Panc1 (cell line): ENCODE data around the gene LTA4H. TPM values are rescaled to one million over a fixed set of nuclear protein-coding genes. Genes with fewer than 3 reads are reported as not detected.

Source experiments
- ATAC-seq: fragments of 200-7000 bp; cut with Tn5 transposase; 2 replicates; pipeline ENCODE4 v1.9.1; 2020; ENCODE audit warnings: mild to moderate bottlenecking, moderate library complexity
- BruUV-seq: library from RNA; stranded (reverse); fragments of 400-500 nt; replicated peaks from 2 replicates; lab custom pipeline; 2021; lab: Mats Ljungman, UMichigan
- CTCF ChIA-PET: fragments of 300-600 bp; sonication (Branson Sonifier 250); formaldehyde crosslinking; loops from one replicate; lab custom pipeline; 2022; ENCODE audit warnings: antibody characterized with exemption; lab: Charles Lee
- POLR2A ChIA-PET: fragments of 300-600 bp; sonication (Branson Sonifier 250); formaldehyde crosslinking; loops from one replicate; lab custom pipeline; 2022; ENCODE audit warnings: antibody characterized with exemption; lab: Charles Lee
- DNase-seq: peaks from one replicate; pipeline ENCODE4 v3.0.0-alpha.2; 2010; ENCODE audit warnings: low read depth, low spot score
- H3K27ac ChIP-seq: 2 replicates; pipeline ENCODE4 v1.5.1; 2011; ENCODE audit warnings: mild to moderate bottlenecking, low read length, inconsistent platforms
- H3K27me3 ChIP-seq: fragments of 200-500 bp; sonication (Bioruptor generic); 2 replicates; pipeline ENCODE4 v1.6.0; 2014; ENCODE audit warnings: low read length, inconsistent platforms; ENCODE audit not compliant: control insufficient read depth, insufficient read depth
- H3K36me3 ChIP-seq: fragments of 200-500 bp; sonication (Bioruptor generic); 2 replicates; pipeline ENCODE4 v1.5.1; 2014; ENCODE audit warnings: inconsistent platforms, mild to moderate bottlenecking, low read length, moderate library complexity; ENCODE audit not compliant: control insufficient read depth, insufficient read depth
- H3K4me1 ChIP-seq: 2 replicates; pipeline ENCODE4 v1.5.1; 2011; ENCODE audit warnings: inconsistent platforms, mild to moderate bottlenecking, low read length, moderate library complexity; ENCODE audit not compliant: control insufficient read depth, insufficient read depth
- H3K4me3 ChIP-seq, 2 experiments: 2 replicates each; pipeline ENCODE4 v1.5.1; 2011 to 2012; ENCODE audit warnings: low read depth in 2 of 2, low read length in 2 of 2, mild to moderate bottlenecking in 2 of 2, inconsistent platforms in 1 of 2, moderate library complexity in 1 of 2
- H3K9me3 ChIP-seq: fragments of 200-500 bp; sonication (Bioruptor generic); 2 replicates; pipeline ENCODE4 v1.5.1; 2014; ENCODE audit warnings: low read depth, mild to moderate bottlenecking, inconsistent platforms, low read length, moderate library complexity; ENCODE audit not compliant: control insufficient read depth, insufficient read depth
- POLR2AphosphoS5 ChIP-seq: IDR thresholded peaks from 2 replicates; pipeline ENCODE4 v1.6.1; 2012; ENCODE audit warnings: mild to moderate bottlenecking, low read depth, low read length, moderate library complexity
- SIN3A ChIP-seq: IDR thresholded peaks from 2 replicates; pipeline ENCODE4 v1.6.1; 2012; ENCODE audit warnings: low read depth, mild to moderate bottlenecking, low read length, moderate library complexity, borderline replicate concordance; ENCODE audit not compliant: insufficient read depth
- TCF7L2 ChIP-seq: IDR thresholded peaks from 2 replicates; pipeline ENCODE4 v1.6.1; 2011; ENCODE audit warnings: mild to moderate bottlenecking, low read depth, low read length, inconsistent platforms
- in situ Hi-C: cut with HindIII; loops from 2 replicates; pipeline ENCODE4 v1.10.0; 2016; ENCODE audit warnings: low sequenced_read_pairs, low pct_unique_long_range_greater_than_20kb
- intact Hi-C: fragments of 100-400 bp; cut with micrococcal nuclease; formaldehyde crosslinking; loops from one replicate; pipeline ENCODE4 v1.10.0; 2022; ENCODE audit not compliant: unreplicated experiment
- total RNA-seq: library from RNA; stranded (reverse); gene quantifications from one replicate; pipeline ENCODE4 v1.2.1, GENCODE V29; 2021; ENCODE audit not compliant: unreplicated experiment
- TF ChIP-seq, protein P1 (sequence below): fragments of 450-650 bp; IDR thresholded peaks from 2 replicates; pipeline ENCODE4 v1.5.1; 2017; ENCODE audit warnings: mild to moderate bottlenecking
- TF ChIP-seq, protein P2 (sequence below), 2 experiments: IDR thresholded peaks; 2 replicates each; pipeline ENCODE4 v1.6.1; 2011 to 2012; ENCODE audit warnings: low read depth in 2 of 2, control low read depth in 1 of 2, low read length in 1 of 2, mild to moderate bottlenecking in 1 of 2, moderate library complexity in 1 of 2; ENCODE audit not compliant: insufficient read depth in 1 of 2

The LTA4H gene
- total RNA-seq, 1 experiment from 2014 or later = 59.6 TPM

DNA sequence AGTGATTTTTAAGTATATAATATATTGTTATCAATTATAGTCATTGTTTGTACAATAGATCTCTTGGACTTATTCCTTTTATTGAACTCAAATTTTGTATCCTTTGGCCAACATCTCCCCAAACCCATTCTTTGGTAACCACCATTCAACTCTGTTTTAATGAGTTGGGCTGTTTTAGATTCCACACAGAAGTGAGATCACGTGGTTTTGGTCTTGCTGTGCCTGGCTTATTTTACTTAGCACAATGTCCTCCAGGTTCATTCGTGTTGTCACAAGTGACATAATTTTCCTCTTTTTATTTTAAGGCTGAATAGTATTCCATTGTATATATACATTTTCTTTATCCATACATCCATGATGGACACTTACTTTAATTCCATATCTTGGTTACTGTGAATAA is 40.2 kb upstream of the LTA4H start:
- BruUV-seq = no TSS peak
- H3K9me3 ChIP-seq = no peaks in the 10 kb centered on the region
- DNase-seq = no peak
- TF ChIP-seq, protein P1, sequence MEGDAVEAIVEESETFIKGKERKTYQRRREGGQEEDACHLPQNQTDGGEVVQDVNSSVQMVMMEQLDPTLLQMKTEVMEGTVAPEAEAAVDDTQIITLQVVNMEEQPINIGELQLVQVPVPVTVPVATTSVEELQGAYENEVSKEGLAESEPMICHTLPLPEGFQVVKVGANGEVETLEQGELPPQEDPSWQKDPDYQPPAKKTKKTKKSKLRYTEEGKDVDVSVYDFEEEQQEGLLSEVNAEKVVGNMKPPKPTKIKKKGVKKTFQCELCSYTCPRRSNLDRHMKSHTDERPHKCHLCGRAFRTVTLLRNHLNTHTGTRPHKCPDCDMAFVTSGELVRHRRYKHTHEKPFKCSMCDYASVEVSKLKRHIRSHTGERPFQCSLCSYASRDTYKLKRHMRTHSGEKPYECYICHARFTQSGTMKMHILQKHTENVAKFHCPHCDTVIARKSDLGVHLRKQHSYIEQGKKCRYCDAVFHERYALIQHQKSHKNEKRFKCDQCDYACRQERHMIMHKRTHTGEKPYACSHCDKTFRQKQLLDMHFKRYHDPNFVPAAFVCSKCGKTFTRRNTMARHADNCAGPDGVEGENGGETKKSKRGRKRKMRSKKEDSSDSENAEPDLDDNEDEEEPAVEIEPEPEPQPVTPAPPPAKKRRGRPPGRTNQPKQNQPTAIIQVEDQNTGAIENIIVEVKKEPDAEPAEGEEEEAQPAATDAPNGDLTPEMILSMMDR = no peak
- TF ChIP-seq, protein P2, sequence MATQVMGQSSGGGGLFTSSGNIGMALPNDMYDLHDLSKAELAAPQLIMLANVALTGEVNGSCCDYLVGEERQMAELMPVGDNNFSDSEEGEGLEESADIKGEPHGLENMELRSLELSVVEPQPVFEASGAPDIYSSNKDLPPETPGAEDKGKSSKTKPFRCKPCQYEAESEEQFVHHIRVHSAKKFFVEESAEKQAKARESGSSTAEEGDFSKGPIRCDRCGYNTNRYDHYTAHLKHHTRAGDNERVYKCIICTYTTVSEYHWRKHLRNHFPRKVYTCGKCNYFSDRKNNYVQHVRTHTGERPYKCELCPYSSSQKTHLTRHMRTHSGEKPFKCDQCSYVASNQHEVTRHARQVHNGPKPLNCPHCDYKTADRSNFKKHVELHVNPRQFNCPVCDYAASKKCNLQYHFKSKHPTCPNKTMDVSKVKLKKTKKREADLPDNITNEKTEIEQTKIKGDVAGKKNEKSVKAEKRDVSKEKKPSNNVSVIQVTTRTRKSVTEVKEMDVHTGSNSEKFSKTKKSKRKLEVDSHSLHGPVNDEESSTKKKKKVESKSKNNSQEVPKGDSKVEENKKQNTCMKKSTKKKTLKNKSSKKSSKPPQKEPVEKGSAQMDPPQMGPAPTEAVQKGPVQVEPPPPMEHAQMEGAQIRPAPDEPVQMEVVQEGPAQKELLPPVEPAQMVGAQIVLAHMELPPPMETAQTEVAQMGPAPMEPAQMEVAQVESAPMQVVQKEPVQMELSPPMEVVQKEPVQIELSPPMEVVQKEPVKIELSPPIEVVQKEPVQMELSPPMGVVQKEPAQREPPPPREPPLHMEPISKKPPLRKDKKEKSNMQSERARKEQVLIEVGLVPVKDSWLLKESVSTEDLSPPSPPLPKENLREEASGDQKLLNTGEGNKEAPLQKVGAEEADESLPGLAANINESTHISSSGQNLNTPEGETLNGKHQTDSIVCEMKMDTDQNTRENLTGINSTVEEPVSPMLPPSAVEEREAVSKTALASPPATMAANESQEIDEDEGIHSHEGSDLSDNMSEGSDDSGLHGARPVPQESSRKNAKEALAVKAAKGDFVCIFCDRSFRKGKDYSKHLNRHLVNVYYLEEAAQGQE (IDR thresholded peaks at IDR 0.05; ENCODE audit: insufficient read depth in 1 of 2, low read depth in 2 of 2, low read length in 1 of 2) = no peak
- TF ChIP-seq POLR2AphosphoS5 (no peak), SIN3A (no peak), TCF7L2 (no peak)
- in situ Hi-C loops = no loop called here
- intact Hi-C loops = no loop called here
- ChIA-PET POLR2A (no interaction called here), CTCF (no interaction called here)
- H3K4me3 ChIP-seq = no peak overlapping the region
- no peak overlapping the region for H3K27ac ChIP-seq
- no peak for ATAC-seq
- H3K36me3 ChIP-seq = no peaks in the 10 kb centered on the region
- H3K27me3 ChIP-seq = no peaks in the 10 kb centered on the region
- no peaks in the 10 kb centered on the region for H3K4me1 ChIP-seq

DNA sequence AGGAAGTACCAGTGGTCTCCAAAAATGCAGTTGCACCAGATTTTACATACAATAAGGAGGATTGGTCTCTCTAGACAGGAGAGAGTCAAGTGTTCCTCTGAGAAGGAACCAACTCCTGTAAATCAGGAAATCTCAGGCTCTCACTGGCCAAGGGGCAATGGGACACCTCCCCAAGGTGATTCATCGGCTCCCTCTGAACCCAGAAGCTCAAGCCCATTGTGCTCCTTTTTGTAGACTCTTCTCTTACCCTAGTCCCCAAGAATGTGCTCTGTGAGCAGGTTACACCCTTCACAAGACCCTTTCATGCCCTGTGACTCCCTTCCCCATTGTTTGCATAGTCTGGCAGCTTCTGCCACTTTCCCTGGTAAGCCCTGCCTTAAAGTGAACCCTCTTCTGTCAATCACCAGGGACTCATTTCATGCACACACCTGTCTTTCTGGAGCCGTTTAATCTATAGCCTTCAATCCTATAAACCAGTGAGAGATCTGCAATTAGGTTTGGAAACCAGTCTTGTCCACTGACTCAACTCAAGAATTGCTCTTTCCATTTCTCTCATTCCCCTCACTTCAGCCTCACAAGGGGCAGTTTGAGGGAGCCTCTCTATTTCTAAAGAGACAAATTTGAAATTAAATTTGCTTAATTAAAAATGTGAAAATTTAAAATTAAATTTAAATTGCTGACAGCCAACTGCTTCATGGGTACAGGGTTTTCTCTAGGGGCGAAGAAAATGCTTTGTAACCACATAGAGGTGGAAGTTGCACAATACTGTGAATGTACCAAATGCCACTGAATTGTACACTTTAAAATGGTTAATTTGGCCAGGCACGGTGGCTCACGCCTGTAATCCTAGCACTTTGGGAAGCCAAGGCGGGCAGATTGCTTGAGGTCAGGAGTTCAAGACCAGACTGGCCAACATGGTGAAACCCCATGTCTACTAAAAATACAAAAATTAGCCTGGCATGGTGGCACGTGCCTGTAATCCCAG is 38.3 kb upstream of the LTA4H start:
- POLR2A ChIA-PET = no interaction called here
- Histone ChIP-seq H3K9me3 (no peaks in the 10 kb centered on the region), H3K27ac (no peak overlapping the region), H3K36me3 (no peaks in the 10 kb centered on the region), H3K27me3 (no peaks in the 10 kb centered on the region; the same call in 1 of the 2 replicates), H3K4me3 (no peak overlapping the region), H3K4me1 (no peaks in the 10 kb centered on the region)
- no TSS peak for BruUV-seq
- TF ChIP-seq, protein P2 (IDR thresholded peaks at IDR 0.05; ENCODE audit: insufficient read depth in 1 of 2, low read depth in 2 of 2, low read length in 1 of 2) = no peak
- DNase-seq (no peak), ATAC-seq (no peak)
- CTCF ChIA-PET = no interaction called here
- in situ Hi-C loops (no loop called here), intact Hi-C loops (no loop called here)
